Natural killer cell treated with Interleukin-12 subunit alpha and Interleukin-12 subunit beta and Interleukin-15 and Interleukin-18, amount 100 ng/mL, for 72 hours (primary cell): ENCODE results near the gene PTPN20. TPM values are rescaled to one million over a fixed set of nuclear protein-coding genes. Genes with fewer than 3 reads are reported as not detected.
A peak's percentile ranks its signal among the peaks of the same experiment; 100 is the strongest.

ENCODE experiments used
- ATAC-seq, 2 donors: fragments of 150-1000 bp; cut with Tn5 transposase in 1 of 2; sonication (Bioruptor Pico), chemical (Tn5 transposase) in 1 of 2; 2 replicates each; pipeline ENCODE4 v1.10.0; 2021
- DNase-seq: peaks from one replicate; pipeline ENCODE4 v3.0.0; 2022; ENCODE audit warnings: low spot score
- H3K27ac Mint-ChIP-seq, 2 donors: 1 replicate in 1 of 2; 2 replicates in 1 of 2; pipeline ENCODE4 v1.8.0; 2022; ENCODE audit warnings: mixed read lengths in 2 of 2, mild to moderate bottlenecking in 1 of 2, moderate library complexity in 1 of 2
- H3K27me3 Mint-ChIP-seq, 2 donors: 1 replicate in 1 of 2; 2 replicates in 1 of 2; pipeline ENCODE4 v1.8.0; 2022; ENCODE audit warnings: mixed read lengths in 2 of 2
- H3K36me3 Mint-ChIP-seq: one replicate; pipeline ENCODE4 v1.8.0; 2022; ENCODE audit warnings: mixed read lengths
- H3K4me1 Mint-ChIP-seq, 2 donors: 1 replicate in 1 of 2; 2 replicates in 1 of 2; pipeline ENCODE4 v1.8.0; 2022; ENCODE audit warnings: low read depth in 2 of 2, mixed read lengths in 2 of 2, mild to moderate bottlenecking in 1 of 2
- H3K4me3 Mint-ChIP-seq: one replicate; pipeline ENCODE4 v1.8.0; 2022; ENCODE audit warnings: mixed read lengths
- H3K9me3 Mint-ChIP-seq: 2 replicates; pipeline ENCODE4 v1.8.0; 2022; ENCODE audit warnings: mixed read lengths
- total RNA-seq, 2 donors: library from RNA; stranded (reverse); gene quantifications; one replicate each; pipeline ENCODE4 v1.2.3, GENCODE V29; 2022

Gene PTPN20
- total RNA-seq, 2 donors from 2014 or later: 0.67 TPM; not detected in 1

DNA sequence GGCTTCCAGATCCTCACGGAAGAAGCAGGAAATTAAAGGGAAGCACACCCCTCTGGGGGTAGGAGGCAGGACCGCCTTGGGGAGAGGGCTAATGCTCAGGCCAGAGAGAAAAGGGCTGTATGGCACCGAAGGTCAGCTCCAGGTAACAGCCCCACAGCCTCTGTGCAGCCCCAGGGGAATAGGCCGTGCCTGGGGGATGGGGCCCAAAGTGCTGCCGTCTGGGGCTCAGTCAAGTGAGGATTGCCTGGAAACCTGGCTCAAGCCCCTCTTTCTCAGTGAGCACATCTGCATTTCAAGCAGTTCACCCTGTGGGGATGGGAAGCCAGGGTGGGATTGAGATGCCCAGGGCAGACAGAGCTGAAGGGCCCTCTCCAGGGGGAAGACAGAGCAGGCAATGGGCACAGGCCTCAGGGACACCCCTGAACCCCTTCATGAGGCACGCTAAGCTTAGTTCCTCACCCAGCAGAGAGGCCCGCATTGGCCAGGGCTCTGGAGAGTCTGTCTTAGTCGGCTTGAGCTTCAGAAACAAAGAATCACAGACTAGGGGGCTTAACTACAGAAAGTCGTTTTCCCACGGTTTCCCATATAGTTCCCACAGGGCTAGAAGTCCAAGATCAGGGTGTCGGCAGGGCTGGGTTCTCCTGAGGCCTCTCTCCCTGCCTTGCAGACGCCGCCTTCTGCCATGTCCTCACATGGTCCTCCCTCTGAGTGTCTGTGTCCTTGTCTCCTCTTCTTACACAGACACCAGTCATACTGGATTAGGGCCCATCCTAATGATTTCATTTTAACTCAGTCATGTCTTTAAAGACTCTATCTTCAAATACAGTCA is 118.2 kb downstream of the PTPN20 start:
- Mint-ChIP-seq H3K27me3 (no peaks in the 10 kb centered on the region), H3K4me3 (no peak overlapping the region), H3K27ac (no peak overlapping the region), H3K36me3 (no peaks in the 10 kb centered on the region), H3K4me1 (no peaks in the 10 kb centered on the region), H3K9me3 (no peaks in the 10 kb centered on the region)
- DNase-seq (peak; percentile 29), ATAC-seq (no peak)

DNA sequence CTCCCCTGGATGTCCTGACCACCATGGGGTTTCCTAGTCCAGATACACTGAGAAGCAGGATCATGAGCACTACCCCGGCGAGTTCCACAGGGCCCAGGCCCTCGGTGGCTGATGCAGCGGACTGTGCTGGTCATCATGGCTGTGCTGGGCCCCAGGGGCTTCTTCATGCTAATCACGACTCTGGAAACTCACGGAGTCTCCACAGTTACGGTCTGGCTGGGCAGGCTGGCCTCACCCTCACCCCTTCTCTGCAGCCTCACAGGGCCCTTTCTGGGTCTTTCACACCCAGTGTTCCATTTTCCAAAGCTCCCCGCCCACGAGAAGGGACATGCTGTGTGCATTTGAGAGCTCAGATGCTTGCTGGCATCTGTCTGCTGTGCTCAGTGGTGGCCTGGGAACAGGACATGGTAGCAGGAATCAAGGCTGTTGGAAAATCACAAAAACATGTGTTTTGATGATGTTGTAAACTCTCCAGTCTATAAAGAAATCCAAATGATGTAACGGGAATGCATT is 119.0 kb downstream of the PTPN20 start:
- Mint-ChIP-seq H3K4me3 (no peak overlapping the region), H3K27ac (no peak overlapping the region), H3K27me3 (no peaks in the 10 kb centered on the region), H3K4me1 (no peaks in the 10 kb centered on the region), H3K9me3 (no peaks in the 10 kb centered on the region), H3K36me3 (no peaks in the 10 kb centered on the region)
- DNase-seq (peak; percentile 35), ATAC-seq (no peak)

DNA sequence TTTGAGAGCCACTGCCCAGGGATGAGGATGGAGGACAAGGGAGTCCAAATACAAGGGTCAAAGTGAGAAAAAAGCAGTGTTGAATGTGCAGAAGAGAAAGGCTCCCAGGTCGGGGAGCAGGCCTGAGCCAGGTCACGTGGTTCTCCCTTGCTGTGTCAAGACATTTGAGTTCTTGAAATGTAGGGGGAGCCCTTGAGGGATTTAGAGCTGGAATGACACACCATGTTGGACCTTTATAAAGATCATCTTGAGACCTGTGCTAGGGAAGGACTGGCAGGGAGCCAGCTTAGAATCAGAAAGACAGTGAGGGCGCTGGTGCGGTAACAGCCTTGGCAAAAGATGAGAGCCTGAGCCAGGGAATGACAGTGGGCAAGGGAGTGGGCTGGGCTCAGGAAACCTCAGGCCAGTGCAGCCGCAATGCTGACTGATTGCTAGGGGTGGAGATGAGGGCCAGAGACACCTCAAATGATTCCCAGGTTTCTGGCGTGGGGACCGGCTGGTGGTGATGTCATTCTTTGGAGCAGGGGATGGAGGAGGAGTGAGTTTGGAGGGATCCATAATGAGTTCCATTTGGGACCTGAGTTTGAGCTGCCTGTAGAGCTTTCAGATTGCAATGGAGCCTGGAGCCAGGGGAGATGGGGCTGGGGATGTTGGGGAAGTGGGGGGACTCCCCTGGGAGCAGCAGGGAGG is 120.1 kb downstream of the PTPN20 start:
- no peaks in the 10 kb centered on the region for H3K27me3 Mint-ChIP-seq
- H3K27ac Mint-ChIP-seq: no peak overlapping the region
- DNase-seq (peak; percentile 23), ATAC-seq (no peak)
- no peaks in the 10 kb centered on the region for H3K36me3 Mint-ChIP-seq
- H3K4me1 Mint-ChIP-seq: no peaks in the 10 kb centered on the region
- H3K9me3 Mint-ChIP-seq: no peaks in the 10 kb centered on the region
- H3K4me3 Mint-ChIP-seq: no peak overlapping the region

DNA sequence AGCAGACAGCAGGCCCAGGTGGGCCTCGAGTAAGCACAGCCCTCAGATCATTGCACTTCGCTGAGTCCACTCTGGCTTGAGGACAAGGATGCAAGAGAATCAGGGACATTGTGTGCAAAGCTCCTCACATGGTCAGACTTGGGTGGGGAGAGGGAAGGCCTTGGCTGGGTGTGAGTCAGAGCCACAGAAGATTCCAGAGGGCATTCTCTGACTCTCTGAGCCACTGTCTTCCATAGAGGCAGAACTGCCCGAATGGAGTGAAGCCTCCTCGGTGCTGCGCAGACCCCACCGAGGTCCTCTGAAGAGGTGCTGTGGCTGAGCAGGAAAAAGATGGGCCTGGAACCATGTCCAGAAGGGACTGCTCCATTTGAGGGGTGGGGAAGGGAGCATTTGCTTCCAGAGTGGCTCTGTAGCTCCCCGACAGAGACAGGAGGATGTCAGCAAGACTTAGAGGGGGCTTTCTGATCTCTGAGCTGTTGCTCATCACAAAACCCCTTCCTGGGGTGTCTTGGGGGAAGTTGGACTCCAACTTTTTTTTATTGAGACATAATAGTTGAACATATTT is 120.8 kb downstream of the PTPN20 start:
- DNase-seq (peak; percentile 53), ATAC-seq (no peak)
- H3K4me1 Mint-ChIP-seq: no peaks in the 10 kb centered on the region
- H3K4me3 Mint-ChIP-seq: no peak overlapping the region
- no peak overlapping the region for H3K27ac Mint-ChIP-seq
- H3K9me3 Mint-ChIP-seq: no peaks in the 10 kb centered on the region
- no peaks in the 10 kb centered on the region for H3K27me3 Mint-ChIP-seq
- H3K36me3 Mint-ChIP-seq: no peaks in the 10 kb centered on the region

- Mint-ChIP-seq H3K36me3 (no peaks in the 10 kb centered on the region), H3K4me3 (no peak overlapping the region), H3K9me3 (no peaks in the 10 kb centered on the region), H3K27ac (no peak overlapping the region), H3K27me3 (no peaks in the 10 kb centered on the region), H3K4me1 (no peaks in the 10 kb centered on the region)
- ATAC-seq (no peak), DNase-seq (peak; percentile 50)
Measured at GRCh38 chr10:47033081-47033480, 121.9 kb downstream of the PTPN20 start.

- ATAC-seq: no peak
- Mint-ChIP-seq H3K4me1 (no peaks in the 10 kb centered on the region), H3K9me3 (no peaks in the 10 kb centered on the region), H3K27ac (no peak overlapping the region), H3K27me3 (no peaks in the 10 kb centered on the region), H3K36me3 (no peaks in the 10 kb centered on the region), H3K4me3 (no peak overlapping the region)
- DNase-seq: peak; percentile 28
Measured at GRCh38 chr10:47033541-47034270, 122.5 kb downstream of the PTPN20 start.

- DNase-seq (peak; percentile 60), ATAC-seq (no peak)
- Mint-ChIP-seq H3K4me3 (no peak overlapping the region), H3K27me3 (no peaks in the 10 kb centered on the region), H3K27ac (no peak overlapping the region), H3K36me3 (no peaks in the 10 kb centered on the region), H3K9me3 (no peaks in the 10 kb centered on the region), H3K4me1 (no peaks in the 10 kb centered on the region)
Measured at GRCh38 chr10:47034441-47035051, 123.3 kb downstream of the PTPN20 start.

DNA sequence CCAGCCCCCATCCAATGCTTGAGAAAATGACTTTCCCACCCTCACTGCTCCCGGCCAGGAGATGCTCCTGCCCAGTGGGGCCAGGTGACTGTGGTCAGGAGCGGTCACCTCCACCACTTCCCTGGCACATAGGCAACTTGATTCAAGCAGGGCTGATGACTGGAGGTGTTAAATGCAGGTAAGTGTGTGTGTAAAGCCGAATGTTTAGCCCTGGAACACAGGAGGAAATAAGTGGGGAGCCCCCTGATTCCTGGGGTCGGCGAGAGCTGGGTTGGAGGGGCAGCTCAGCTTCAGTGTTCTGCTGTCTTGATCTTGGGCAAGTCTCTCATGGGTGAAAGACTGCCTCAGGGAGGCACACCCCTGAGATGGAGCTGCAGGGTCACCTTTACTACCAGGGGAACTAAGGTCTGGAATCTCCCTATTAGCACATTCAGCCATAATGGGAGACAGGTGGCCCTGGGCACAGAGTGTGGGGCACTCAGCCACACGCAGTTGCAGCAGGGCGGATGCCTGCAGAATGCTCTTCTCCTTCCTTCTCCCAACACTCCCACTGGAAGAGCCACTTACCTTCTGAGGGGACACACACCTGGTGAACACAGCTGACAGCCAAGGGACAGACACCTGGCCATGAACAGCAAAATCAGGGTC is 124.1 kb downstream of the PTPN20 start:
- Mint-ChIP-seq H3K4me3 (no peak overlapping the region), H3K27ac (no peak overlapping the region), H3K9me3 (no peaks in the 10 kb centered on the region), H3K27me3 (no peaks in the 10 kb centered on the region), H3K4me1 (no peaks in the 10 kb centered on the region), H3K36me3 (no peaks in the 10 kb centered on the region)
- no peak for DNase-seq
- no peak for ATAC-seq

GRCh38 chr10:47035819-47036337 is 124.7 kb downstream of the PTPN20 start:
- ATAC-seq (no peak), DNase-seq (peak; percentile 29)

DNA sequence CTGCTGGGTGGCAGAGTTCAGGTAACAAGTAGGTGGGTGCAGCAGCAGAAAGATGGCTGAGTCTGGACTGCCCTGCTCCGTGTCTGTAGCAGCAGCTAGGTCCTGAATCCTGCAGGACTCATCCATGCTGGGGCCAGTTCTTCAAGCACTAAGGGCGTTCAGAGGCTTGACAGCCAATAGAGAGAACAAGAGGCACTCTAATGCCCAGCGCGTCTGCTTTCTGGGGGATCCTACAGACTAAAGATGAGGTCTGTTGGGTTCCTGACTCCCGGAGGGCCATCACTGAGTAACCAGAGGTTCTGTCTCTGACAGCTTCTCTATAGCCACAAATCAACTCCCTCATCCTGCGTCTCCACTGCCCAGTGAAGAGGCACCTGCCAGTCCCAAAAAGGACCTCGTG is 125.5 kb downstream of the PTPN20 start:
- H3K27me3 Mint-ChIP-seq: no peaks in the 10 kb centered on the region
- H3K9me3 Mint-ChIP-seq: no peaks in the 10 kb centered on the region
- no peaks in the 10 kb centered on the region for H3K36me3 Mint-ChIP-seq
- no peak for ATAC-seq
- no peak overlapping the region for H3K4me3 Mint-ChIP-seq
- H3K4me1 Mint-ChIP-seq: no peaks in the 10 kb centered on the region
- H3K27ac Mint-ChIP-seq: no peak overlapping the region
- peak; percentile 23 for DNase-seq

More at GRCh38 chr10:47035819-47036337, 124.7 kb downstream of the PTPN20 start:
- no peaks in the 10 kb centered on the region for H3K4me1 Mint-ChIP-seq
- H3K9me3 Mint-ChIP-seq: no peaks in the 10 kb centered on the region
- no peak overlapping the region for H3K27ac Mint-ChIP-seq
- no peak overlapping the region for H3K4me3 Mint-ChIP-seq
- no peaks in the 10 kb centered on the region for H3K36me3 Mint-ChIP-seq
- H3K27me3 Mint-ChIP-seq: no peaks in the 10 kb centered on the region

DNA sequence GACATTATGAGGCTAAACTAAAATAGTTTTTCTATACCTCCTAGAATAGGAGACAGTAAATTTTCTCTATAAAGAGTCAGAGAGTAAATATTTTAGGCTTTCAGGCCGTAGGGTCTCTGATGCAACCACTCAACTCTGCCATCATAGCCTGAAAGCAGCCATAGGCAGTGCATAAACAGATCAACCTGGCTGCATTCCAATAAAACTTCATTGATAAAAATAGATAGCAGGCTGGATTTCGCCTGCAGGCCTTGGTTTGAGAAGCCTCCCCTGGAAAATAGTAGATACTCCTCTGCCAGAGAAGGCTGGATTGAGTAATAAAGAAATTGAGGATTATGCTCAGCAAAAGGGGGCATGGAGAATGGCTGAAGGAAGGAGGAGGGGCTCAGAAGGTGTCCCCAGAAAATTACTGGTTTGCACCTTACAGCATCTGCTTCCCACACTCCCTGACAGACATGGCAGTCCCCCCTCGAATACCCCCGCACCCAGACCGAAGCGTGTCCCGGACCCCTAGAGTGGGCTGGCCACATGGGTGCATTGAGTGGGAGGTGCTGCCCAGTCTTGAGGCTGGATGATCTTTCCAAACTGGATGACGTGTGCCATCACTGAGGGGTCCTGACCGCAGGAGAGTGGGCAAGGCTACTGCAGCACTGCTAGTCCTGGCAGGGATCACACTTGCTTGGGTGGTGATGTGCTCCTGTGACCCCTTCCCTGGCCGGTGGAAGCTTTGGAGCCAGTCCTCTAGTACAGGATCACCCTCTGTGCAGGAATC is 126.6 kb downstream of the PTPN20 start:
- Mint-ChIP-seq H3K27me3 (no peaks in the 10 kb centered on the region), H3K27ac (no peak overlapping the region), H3K36me3 (no peaks in the 10 kb centered on the region), H3K9me3 (no peaks in the 10 kb centered on the region), H3K4me3 (no peak overlapping the region), H3K4me1 (no peaks in the 10 kb centered on the region)
- DNase-seq (peak; percentile 54), ATAC-seq (no peak)

GRCh38 chr10:47038881-47039561 is 127.8 kb downstream of the PTPN20 start:
- Mint-ChIP-seq H3K36me3 (no peaks in the 10 kb centered on the region), H3K4me3 (no peak overlapping the region), H3K27me3 (no peaks in the 10 kb centered on the region), H3K9me3 (no peaks in the 10 kb centered on the region), H3K27ac (no peak overlapping the region), H3K4me1 (no peaks in the 10 kb centered on the region)
- peak; percentile 15 for DNase-seq
- ATAC-seq: no peak
